ENCODE results near the gene PAX8. TPM values are rescaled to one million over a fixed set of nuclear protein-coding genes. Genes with fewer than 3 reads are reported as not detected.
A peak's percentile ranks its signal among the peaks of the same experiment; 100 is the strongest.

PAX8 gene
- total and polyA plus RNA-seq, 12 donors, result 1.7 to 72.3 (median 11.6) TPM

GRCh38 chr2:113229795-113230194 is 48.9 kb downstream of the PAX8 start:
- H3K4me1 ChIP-seq (replicated peaks in 1 of 2), result peaks cover 63 to 66% of the 10 kb centered on the region in 2 donors
- intact Hi-C loops (cut with DNase I), result no loop called here
- H3K27ac ChIP-seq, result peak overlapping the region in 4 of 5 donors; percentile 68 to 88 (median 84)
- H3K27me3 ChIP-seq, result no peaks in the 10 kb centered on the region
- TF ChIP-seq POLR2A (IDR thresholded peaks at IDR 0.05) (no peak), CTCF (IDR thresholded peaks at IDR 0.05) (no peak)
- H3K36me3 ChIP-seq (replicated peaks in 1 of 2), result no peaks in the 10 kb centered on the region
- no peak for DNase-seq
- H3K9me3 ChIP-seq (replicated peaks in 1 of 3), result no peaks in the 10 kb centered on the region
- no peak overlapping the region for H3K4me3 ChIP-seq
- WGBS, 4 donors, result 71 to 93% (median 81%) methylated on average over 2 to 3 of the region's 3 CpGs

- peak in 2 of 7 donors; percentile 46 to 49 for DNase-seq
- Histone ChIP-seq H3K4me3 (no peak overlapping the region), H3K4me1 (replicated peaks in 1 of 2) (peaks cover 59 to 64% of the 10 kb centered on the region in 2 donors), H3K36me3 (replicated peaks in 1 of 2) (no peaks in the 10 kb centered on the region), H3K27me3 (no peaks in the 10 kb centered on the region), H3K9me3 (replicated peaks in 1 of 3) (no peaks in the 10 kb centered on the region), H3K27ac (peak overlapping the region in 3 of 5 donors; percentile 31 to 88 (median 88))
- intact Hi-C loops (cut with DNase I), result no loop called here
- TF ChIP-seq CTCF (IDR thresholded peaks at IDR 0.05) (peak in 1 of 6 experiments; percentile 5), POLR2A (IDR thresholded peaks at IDR 0.05) (no peak)
- WGBS, 4 donors, result 68 to 81% (median 74%) methylated on average over 3 of the region's 3 CpGs
Observed at GRCh38 chr2:113228991-113229716, 49.6 kb downstream of the PAX8 start.

- Histone ChIP-seq H3K36me3 (replicated peaks in 1 of 2) (no peaks in the 10 kb centered on the region), H3K4me3 (no peak overlapping the region), H3K4me1 (replicated peaks in 1 of 2) (peaks cover 55 to 59% of the 10 kb centered on the region in 2 donors), H3K9me3 (replicated peaks in 1 of 3) (no peaks in the 10 kb centered on the region), H3K27me3 (no peaks in the 10 kb centered on the region), H3K27ac (peak overlapping the region in 3 of 5 donors; percentile 31 to 88 (median 88))
- DNase-seq, result no peak
- 90 to 100% (median 98%) methylated on average over 1 of the region's 1 CpG for WGBS, 4 donors
- intact Hi-C loops (cut with DNase I), result no loop called here
- TF ChIP-seq CTCF (IDR thresholded peaks at IDR 0.05) (no peak), POLR2A (IDR thresholded peaks at IDR 0.05) (no peak)
Observed at GRCh38 chr2:113228351-113228750, 50.4 kb downstream of the PAX8 start.

- intact Hi-C loops (cut with DNase I), result no loop called here
- Histone ChIP-seq H3K27ac (no peak overlapping the region), H3K9me3 (replicated peaks in 1 of 3) (no peaks in the 10 kb centered on the region), H3K4me3 (no peak overlapping the region), H3K27me3 (no peaks in the 10 kb centered on the region), H3K36me3 (replicated peaks in 1 of 2) (no peaks in the 10 kb centered on the region), H3K4me1 (replicated peaks in 1 of 2) (peaks cover 55 to 59% of the 10 kb centered on the region in 2 donors)
- WGBS, 4 donors, result 76 to 93% (median 88%) methylated on average over 3 of the region's 3 CpGs
- DNase-seq, result no peak
- TF ChIP-seq CTCF (IDR thresholded peaks at IDR 0.05) (no peak), POLR2A (IDR thresholded peaks at IDR 0.05) (no peak)
Observed at GRCh38 chr2:113227698-113228097, 51.0 kb downstream of the PAX8 start.

Measured in adrenal gland (tissue), 12 donors.